Astrocyte (in vitro differentiated cells and primary cell): Measurements from ENCODE around the gene ACSL6.

Source experiments
- CTCF ChIP-seq: IDR thresholded peaks from 2 replicates; pipeline ENCODE4 v1.5.1; 2011; ENCODE audit warnings: low read depth, mild to moderate bottlenecking, inconsistent platforms, low read length, moderate library complexity; ENCODE audit not compliant: insufficient read depth
- EZH2 ChIP-seq: IDR thresholded peaks from 2 replicates; pipeline ENCODE4 v1.6.1; 2012; ENCODE audit warnings: mild to moderate bottlenecking, low read length, inconsistent platforms; ENCODE audit not compliant: insufficient read depth

GRCh38 chr5:131965826-131966415, 45.5 kb downstream of the ACSL6 start:
- TF ChIP-seq CTCF (no peak), EZH2 (no peak)
